Vagina (tissue), 2 donors: ENCODE data around the gene EIF3D. TPM values are rescaled to one million over a fixed set of nuclear protein-coding genes. Genes with fewer than 3 reads are reported as not detected.

Experiments
- DNase-seq, 2 donors: peaks; one replicate each; pipeline ENCODE4 v3.0.0-alpha.2; 2017; ENCODE audit errors: extremely low spot score in 2 of 2
- H3K27ac ChIP-seq: fragments of 200-600 bp; sonication (generic); one replicate; pipeline ENCODE4 v1.5.1; 2019
- H3K27me3 ChIP-seq: fragments of 200-600 bp; sonication (generic); one replicate; pipeline ENCODE4 v1.5.1; 2019
- H3K36me3 ChIP-seq, 2 donors: fragments of 200-600 bp; sonication (generic); one replicate each; pipeline ENCODE4 v1.5.1; 2017 to 2019
- H3K4me1 ChIP-seq: fragments of 200-600 bp; sonication (generic); one replicate; pipeline ENCODE4 v1.5.1; 2019
- H3K4me3 ChIP-seq, 2 donors: fragments of 200-600 bp; sonication (generic); 1 replicate in 1 of 2; 2 replicates in 1 of 2; pipeline ENCODE4 v1.5.1; 2016 to 2019
- H3K9me3 ChIP-seq: fragments of 200-600 bp; sonication (generic); one replicate; pipeline ENCODE4 v1.5.1; 2019
- POLR2A ChIP-seq, 2 donors: fragments of 450-650 bp; IDR thresholded peaks; one replicate each; pipeline ENCODE4 v1.6.1; 2017; ENCODE audit warnings: antibody characterized with exemption in 2 of 2, mild to moderate bottlenecking in 2 of 2, moderate library complexity in 2 of 2
- POLR2AphosphoS5 ChIP-seq, 2 donors: sonication (generic); formaldehyde crosslinking; IDR thresholded peaks; one replicate each; pipeline ENCODE4 v1.9.0; 2017; ENCODE audit warnings: antibody characterized with exemption in 2 of 2, mild to moderate bottlenecking in 2 of 2, low read depth in 1 of 2; ENCODE audit not compliant: insufficient read depth in 1 of 2
- intact Hi-C: fragments of 100-400 bp; cut with DNase I; formaldehyde crosslinking; loops from one replicate; pipeline ENCODE4 v1.15.1; 2023
- total RNA-seq: library from RNA; depleted of rRNA; stranded (reverse); fragments of >200 nt; gene quantifications from one replicate; pipeline ENCODE4 v1.2.3, GENCODE V29; 2016
- TF ChIP-seq, protein P1 (sequence below), 3 experiments: fragments of 450-650 bp in 2 of 3; fragments of 200-600 bp in 1 of 3; sonication (generic) in 1 of 3; IDR thresholded peaks; one replicate each; pipeline ENCODE4 v1.5.1; 2017 to 2019; ENCODE audit warnings: antibody characterized with exemption in 3 of 3, mild to moderate bottlenecking in 2 of 3, moderate library complexity in 2 of 3

The EIF3D gene
- total RNA-seq, 1 donor from 2014 or later, result 266 TPM

DNA sequence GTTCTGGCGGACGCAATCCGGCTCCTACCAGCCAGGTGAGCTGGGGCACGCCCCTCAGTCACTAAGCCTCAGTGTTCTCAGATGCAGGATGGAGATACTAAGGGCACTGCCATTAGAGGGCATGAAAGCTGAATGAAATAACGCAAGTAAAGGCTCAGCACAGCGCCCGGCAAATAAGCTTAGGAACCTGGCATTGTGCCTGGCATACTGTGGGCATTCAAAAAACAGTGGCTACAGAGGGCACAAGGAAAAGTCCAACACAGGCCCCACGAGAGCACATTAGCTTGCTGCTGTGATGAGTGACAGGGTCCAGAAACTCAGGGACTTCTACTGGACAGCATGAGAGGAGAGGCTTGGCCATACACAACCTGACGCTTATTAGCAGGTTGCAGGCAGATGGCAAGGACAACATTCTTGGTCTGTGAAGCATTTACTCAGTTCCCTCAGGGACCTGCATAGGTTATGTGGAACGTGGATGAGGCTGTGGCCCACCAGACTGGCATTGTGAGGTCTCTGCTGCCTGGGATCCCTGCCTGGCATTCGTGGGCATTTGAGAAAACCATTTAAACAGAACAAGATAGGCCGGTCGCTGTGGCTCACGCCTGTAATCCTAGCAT, 59.8 kb downstream of the EIF3D start:
- Histone ChIP-seq H3K36me3 (peaks cover 0 to 10% of the 10 kb centered on the region in 2 donors), H3K4me1 (peaks cover 69% of the 10 kb centered on the region), H3K9me3 (no peaks in the 10 kb centered on the region), H3K27ac (peak overlapping the region; percentile 85), H3K27me3 (no peaks in the 10 kb centered on the region), H3K4me3 (no peak overlapping the region)
- intact Hi-C loops, result loop anchor here (5.0 kb wide), 1 partner anchor 167 kb away; no protein-coding TSS in a partner anchor
- TF ChIP-seq, protein P1, sequence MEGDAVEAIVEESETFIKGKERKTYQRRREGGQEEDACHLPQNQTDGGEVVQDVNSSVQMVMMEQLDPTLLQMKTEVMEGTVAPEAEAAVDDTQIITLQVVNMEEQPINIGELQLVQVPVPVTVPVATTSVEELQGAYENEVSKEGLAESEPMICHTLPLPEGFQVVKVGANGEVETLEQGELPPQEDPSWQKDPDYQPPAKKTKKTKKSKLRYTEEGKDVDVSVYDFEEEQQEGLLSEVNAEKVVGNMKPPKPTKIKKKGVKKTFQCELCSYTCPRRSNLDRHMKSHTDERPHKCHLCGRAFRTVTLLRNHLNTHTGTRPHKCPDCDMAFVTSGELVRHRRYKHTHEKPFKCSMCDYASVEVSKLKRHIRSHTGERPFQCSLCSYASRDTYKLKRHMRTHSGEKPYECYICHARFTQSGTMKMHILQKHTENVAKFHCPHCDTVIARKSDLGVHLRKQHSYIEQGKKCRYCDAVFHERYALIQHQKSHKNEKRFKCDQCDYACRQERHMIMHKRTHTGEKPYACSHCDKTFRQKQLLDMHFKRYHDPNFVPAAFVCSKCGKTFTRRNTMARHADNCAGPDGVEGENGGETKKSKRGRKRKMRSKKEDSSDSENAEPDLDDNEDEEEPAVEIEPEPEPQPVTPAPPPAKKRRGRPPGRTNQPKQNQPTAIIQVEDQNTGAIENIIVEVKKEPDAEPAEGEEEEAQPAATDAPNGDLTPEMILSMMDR (IDR thresholded peaks at IDR 0.05), result no peak
- TF ChIP-seq POLR2A (IDR thresholded peaks at IDR 0.05) (no peak), POLR2AphosphoS5 (IDR thresholded peaks at IDR 0.05; ENCODE audit: insufficient read depth in 1 of 2, low read depth in 1 of 2) (no peak)
- DNase-seq, result no peak

DNA sequence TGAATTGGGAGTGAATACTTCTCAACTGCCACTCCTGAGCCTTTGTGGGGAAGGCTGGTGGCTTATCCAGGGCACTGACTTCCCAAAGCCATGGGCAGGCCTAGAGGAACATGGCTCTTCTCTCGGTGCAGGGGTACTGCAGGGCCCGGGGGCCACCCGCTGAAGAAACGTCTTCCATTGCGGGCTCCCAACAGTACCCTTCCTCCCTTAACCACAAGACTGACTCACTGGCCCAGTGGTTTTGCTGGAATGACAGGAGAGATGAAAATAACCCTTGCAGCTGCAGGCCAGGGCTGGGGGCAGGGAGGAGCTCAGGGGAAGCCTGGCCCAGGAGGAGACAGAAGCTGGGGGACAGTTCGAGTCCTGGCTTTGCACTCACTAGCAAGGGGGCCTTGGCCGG, 61.0 kb downstream of the EIF3D start:
- intact Hi-C loops, result loop anchor here (5.0 kb wide), 1 partner anchor 166 kb away; no protein-coding TSS in a partner anchor
- peaks cover 70% of the 10 kb centered on the region for H3K4me1 ChIP-seq
- peak overlapping the region; percentile 85 for H3K27ac ChIP-seq
- DNase-seq, result no peak
- no peaks in the 10 kb centered on the region for H3K27me3 ChIP-seq
- TF ChIP-seq POLR2A (IDR thresholded peaks at IDR 0.05) (no peak), POLR2AphosphoS5 (IDR thresholded peaks at IDR 0.05; ENCODE audit: insufficient read depth in 1 of 2, low read depth in 1 of 2) (no peak)
- TF ChIP-seq, protein P1 (IDR thresholded peaks at IDR 0.05), result no peak
- no peaks in the 10 kb centered on the region for H3K36me3 ChIP-seq
- H3K4me3 ChIP-seq, result no peak overlapping the region
- H3K9me3 ChIP-seq, result no peaks in the 10 kb centered on the region

DNA sequence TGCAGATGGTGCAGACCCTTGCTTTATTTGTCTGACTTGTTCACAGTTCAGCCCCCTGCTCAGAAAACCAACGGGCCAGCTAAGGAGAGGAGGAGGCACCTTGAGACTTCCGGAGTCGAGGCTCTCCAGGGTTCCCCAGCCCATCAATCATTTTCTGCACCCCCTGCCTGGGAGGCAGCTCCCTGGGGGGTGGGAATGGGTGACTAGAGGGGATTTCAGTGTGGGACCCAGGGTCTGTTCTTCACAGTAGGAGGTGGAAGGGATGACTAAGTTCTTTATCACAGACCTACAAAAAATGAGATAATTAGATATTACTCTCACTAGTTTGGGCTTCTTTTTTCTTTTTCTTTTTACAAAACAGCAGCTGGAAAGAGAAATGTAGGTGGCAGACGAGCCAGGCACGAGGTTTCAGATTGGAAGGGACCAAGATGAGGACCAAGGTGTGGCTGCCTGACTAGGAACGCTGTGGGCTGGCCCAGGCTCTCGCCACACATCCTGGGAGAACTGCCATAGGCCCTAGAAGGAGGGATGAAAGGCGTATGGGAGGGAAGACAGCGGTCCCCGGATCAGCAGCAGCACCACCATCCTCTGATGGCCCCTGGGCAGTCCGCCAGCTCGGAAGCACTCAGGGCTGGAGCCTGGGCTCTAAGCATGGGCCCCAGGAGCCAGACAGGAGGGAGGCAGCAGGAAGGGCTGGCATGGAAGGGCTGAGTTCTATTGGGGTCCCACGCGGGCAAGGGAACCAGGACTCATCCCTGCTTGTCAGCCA, 61.7 kb downstream of the EIF3D start:
- peak overlapping the region; percentile 85 for H3K27ac ChIP-seq
- no peak overlapping the region for H3K4me3 ChIP-seq
- peaks cover 70% of the 10 kb centered on the region for H3K4me1 ChIP-seq
- DNase-seq, result no peak
- no peaks in the 10 kb centered on the region for H3K27me3 ChIP-seq
- H3K36me3 ChIP-seq, result no peaks in the 10 kb centered on the region
- intact Hi-C loops, result loop anchor here (5.0 kb wide), 1 partner anchor 165 kb away; no protein-coding TSS in a partner anchor
- H3K9me3 ChIP-seq, result no peaks in the 10 kb centered on the region
- TF ChIP-seq POLR2AphosphoS5 (IDR thresholded peaks at IDR 0.05; ENCODE audit: insufficient read depth in 1 of 2, low read depth in 1 of 2) (no peak), POLR2A (IDR thresholded peaks at IDR 0.05) (no peak)
- TF ChIP-seq, protein P1 (IDR thresholded peaks at IDR 0.05), result no peak

DNA sequence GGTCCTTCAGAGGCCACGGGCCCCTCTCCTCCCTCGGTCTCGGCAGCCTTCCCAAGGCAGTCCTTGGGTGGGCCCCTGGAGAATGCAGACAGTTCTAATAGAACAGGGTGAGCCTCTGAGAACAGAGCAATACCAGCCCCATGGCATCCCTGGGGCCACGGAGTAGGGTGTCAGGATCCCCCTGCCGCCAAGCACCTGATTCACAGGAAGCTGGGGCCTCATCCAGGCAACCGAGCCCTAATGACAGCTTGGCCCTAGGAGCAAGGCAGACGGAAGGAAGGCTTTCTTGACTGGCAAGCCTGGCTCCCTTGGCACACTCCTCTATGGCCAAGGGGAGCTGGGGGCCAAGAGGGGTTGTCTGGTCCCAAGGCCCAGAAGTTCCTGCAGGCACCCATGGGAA, 62.7 kb downstream of the EIF3D start:
- no peaks in the 10 kb centered on the region for H3K36me3 ChIP-seq
- peaks cover 69% of the 10 kb centered on the region for H3K4me1 ChIP-seq
- no peak for DNase-seq
- no peak overlapping the region for H3K4me3 ChIP-seq
- no peaks in the 10 kb centered on the region for H3K9me3 ChIP-seq
- intact Hi-C loops, result loop anchor here (5.0 kb wide), 1 partner anchor 164 kb away; no protein-coding TSS in a partner anchor
- TF ChIP-seq POLR2A (IDR thresholded peaks at IDR 0.05) (no peak), POLR2AphosphoS5 (IDR thresholded peaks at IDR 0.05; ENCODE audit: insufficient read depth in 1 of 2, low read depth in 1 of 2) (no peak)
- TF ChIP-seq, protein P1 (IDR thresholded peaks at IDR 0.05), result no peak
- no peaks in the 10 kb centered on the region for H3K27me3 ChIP-seq
- peak overlapping the region; percentile 85 for H3K27ac ChIP-seq
